Measurements from ENCODE around the gene CREG2.
"Not testable (repeated sequence)": the region's sequence is repeated elsewhere in the genome, so short reads cannot be mapped to it uniquely, and the experiment has no call there.

CREG2 gene

GRCh38 chr2:101341901-101342624, 45.2 kb downstream of the CREG2 start:
- peak; percentile 55 for DNase-seq (ENCODE audit: low read depth)

GRCh38 chr2:101341421-101341820, 45.9 kb downstream of the CREG2 start:
- DNase-seq (ENCODE audit: low read depth) = no peak

- DNase-seq (ENCODE audit: low read depth) = no peak
Observed at GRCh38 chr2:101340141-101340551, 47.2 kb downstream of the CREG2 start.

- no peak for DNase-seq (ENCODE audit: low read depth)
Observed at GRCh38 chr2:101339266-101339880, 47.9 kb downstream of the CREG2 start.

GRCh38 chr2:101337877-101338276, 49.4 kb downstream of the CREG2 start:
- DNase-seq (ENCODE audit: low read depth) = no peak

- no peak for DNase-seq (ENCODE audit: low read depth)
Observed at GRCh38 chr2:101332885-101333766, 54.2 kb downstream of the CREG2 start.

GRCh38 chr2:101331202-101331601, 56.1 kb downstream of the CREG2 start:
- no peak for DNase-seq (ENCODE audit: low read depth)

GRCh38 chr2:101330253-101330933, 56.9 kb downstream of the CREG2 start:
- DNase-seq (ENCODE audit: low read depth) = peak; percentile 28

- no peak for DNase-seq (ENCODE audit: low read depth)
Observed at GRCh38 chr2:101329026-101329425, 58.3 kb downstream of the CREG2 start.

- no peak for DNase-seq (ENCODE audit: low read depth)
Observed at GRCh38 chr2:101328474-101329007, 58.8 kb downstream of the CREG2 start.

- DNase-seq (ENCODE audit: low read depth) = no peak
Observed at GRCh38 chr2:101327863-101328394, 59.4 kb downstream of the CREG2 start.

GRCh38 chr2:101325425-101325824, 61.9 kb downstream of the CREG2 start:
- no peak for DNase-seq (ENCODE audit: low read depth)

- not testable (repeated sequence) for DNase-seq (ENCODE audit: low read depth)
Observed at GRCh38 chr2:101316568-101316967, 70.7 kb downstream of the CREG2 start.

GRCh38 chr2:101311696-101312017, 75.6 kb downstream of the CREG2 start:
- DNase-seq (ENCODE audit: low read depth) = no peak

- no peak for DNase-seq (ENCODE audit: low read depth)
Observed at GRCh38 chr2:101310834-101311695, 76.2 kb downstream of the CREG2 start.

- DNase-seq (ENCODE audit: low read depth) = no peak
Observed at GRCh38 chr2:101310090-101310833, 77.0 kb downstream of the CREG2 start.

GRCh38 chr2:101308432-101309210, 78.7 kb downstream of the CREG2 start, which contains the start of gene RNF149:
RNF149 (minus strand) TSS chr2:101308701; CDS start chr2:101308588, 113 bp downstream.
- DNase-seq (ENCODE audit: low read depth) = peak; percentile 85

- DNase-seq (ENCODE audit: low read depth) = peak; percentile 20
Observed at GRCh38 chr2:101307950-101308431, 79.3 kb downstream of the CREG2 start.

- peak; percentile 23 for DNase-seq (ENCODE audit: low read depth)
Observed at GRCh38 chr2:101307503-101307902, 79.8 kb downstream of the CREG2 start.

All from activated T-cell treated with anti-CD3 and anti-CD28 coated beads for 24 hours (primary cell).